NT2/D1 (cell line): Measurements from ENCODE around the gene PDXDC1.
"Not testable (repeated sequence)": the region's sequence is repeated elsewhere in the genome, so short reads cannot be mapped to it uniquely, and the experiment has no call there.

Source experiments
- YY1 ChIP-seq: IDR thresholded peaks from 2 replicates; pipeline ENCODE4 v1.6.1; 2011; ENCODE audit not compliant: insufficient read length, insufficient read depth
- ZNF274 ChIP-seq: IDR thresholded peaks from 2 replicates; pipeline ENCODE4 v1.6.1; 2011; ENCODE audit warnings: mild to moderate bottlenecking, low read depth, low read length

GRCh38 chr16:14978908-14979307 is 4.1 kb downstream of the PDXDC1 start:
- TF ChIP-seq YY1, ZNF274: not testable (repeated sequence)
